NOMO-1 treated with DMSO at 0.1 percent for 48 hours (cell line): Measurements from ENCODE around the gene GLIS1.
A peak's percentile ranks its signal among the peaks of the same experiment; 100 is the strongest.

ENCODE experiments used
- DNase-seq: peaks from one replicate; lab custom pipeline; 2025; ENCODE audit not compliant: unreplicated experiment; lab: John Stamatoyannopoulos, UW

Gene GLIS1

DNA sequence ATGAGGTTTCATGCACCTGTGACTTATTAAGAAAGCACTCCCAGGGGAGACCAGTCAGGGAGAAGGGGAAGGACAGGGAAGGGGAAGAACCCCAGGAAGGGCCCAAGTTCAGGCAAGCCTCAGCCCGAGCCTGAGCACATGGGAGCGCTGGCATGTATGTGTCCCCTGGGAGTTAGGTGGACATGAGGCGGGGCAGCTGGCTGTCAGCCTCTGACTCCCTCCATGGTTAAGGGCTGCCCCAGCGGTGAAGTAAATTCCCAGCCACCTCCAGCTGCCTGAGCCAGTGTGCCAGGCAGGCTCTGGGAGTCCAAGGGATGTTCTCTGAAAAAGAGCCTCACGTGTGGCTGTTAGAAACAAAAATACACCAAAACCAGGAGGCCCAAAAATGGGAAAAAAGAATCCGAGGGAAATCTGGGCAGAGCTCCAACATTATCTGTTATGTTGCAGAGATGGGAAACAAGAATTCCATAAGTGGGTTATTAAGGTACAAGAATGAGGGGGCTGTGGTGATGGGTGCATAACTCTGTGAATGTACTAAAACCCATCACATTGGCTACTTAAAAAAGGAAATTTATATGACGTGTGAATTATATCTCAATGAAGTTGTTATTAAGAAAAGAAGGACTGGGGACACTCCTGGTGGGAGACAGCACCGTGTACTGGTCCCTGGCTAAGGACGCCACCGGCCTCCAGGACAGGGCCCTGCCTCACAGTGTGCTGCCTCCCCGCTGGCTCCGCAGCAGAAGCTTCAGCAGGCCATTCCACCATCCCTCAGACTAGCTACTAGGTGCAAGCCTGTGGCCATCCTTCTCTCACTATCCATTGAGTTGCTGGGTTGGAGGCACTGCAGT, 261.1 kb downstream of the GLIS1 start:
- no peak for DNase-seq

DNA sequence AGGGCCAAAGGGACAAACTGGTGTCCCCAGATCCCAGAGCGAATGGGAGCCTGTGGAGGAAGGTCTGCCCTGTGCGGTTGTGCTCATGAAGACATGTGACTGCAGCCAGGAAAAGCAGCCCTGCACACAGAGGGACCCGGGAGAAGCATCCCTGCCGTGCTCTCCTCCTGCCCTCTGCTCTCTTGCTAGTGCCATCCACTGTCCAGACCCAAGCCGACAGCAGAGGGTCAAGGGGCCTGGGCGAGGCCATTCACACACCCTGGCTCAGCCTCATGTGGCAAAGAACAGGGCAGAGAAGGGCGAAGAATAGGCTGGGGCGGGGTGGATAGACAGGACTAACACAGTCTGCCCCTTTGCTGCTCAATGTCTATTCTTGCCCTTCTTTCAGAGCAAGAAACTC, 262.4 kb downstream of the GLIS1 start:
- DNase-seq, result no peak

DNA sequence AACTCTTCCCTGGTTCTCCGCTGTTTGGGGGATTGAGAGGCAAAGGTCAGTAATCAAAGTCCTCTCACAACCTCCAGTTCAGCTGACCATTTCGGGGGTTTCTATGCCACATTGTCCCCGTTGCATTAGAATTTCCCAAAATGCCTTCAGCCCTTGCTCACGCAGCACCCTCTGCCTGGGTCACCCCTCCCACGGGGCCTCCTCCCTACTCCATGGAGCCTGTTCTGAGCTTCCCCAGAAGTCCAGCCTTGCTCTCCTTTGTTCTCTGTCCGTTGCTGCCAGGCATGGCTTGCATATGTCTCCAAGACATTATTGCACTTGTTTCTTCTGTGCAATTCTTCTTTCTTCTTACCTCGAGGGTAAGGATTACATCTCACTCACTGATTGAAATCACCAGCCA, 263.3 kb downstream of the GLIS1 start:
- no peak for DNase-seq

DNA sequence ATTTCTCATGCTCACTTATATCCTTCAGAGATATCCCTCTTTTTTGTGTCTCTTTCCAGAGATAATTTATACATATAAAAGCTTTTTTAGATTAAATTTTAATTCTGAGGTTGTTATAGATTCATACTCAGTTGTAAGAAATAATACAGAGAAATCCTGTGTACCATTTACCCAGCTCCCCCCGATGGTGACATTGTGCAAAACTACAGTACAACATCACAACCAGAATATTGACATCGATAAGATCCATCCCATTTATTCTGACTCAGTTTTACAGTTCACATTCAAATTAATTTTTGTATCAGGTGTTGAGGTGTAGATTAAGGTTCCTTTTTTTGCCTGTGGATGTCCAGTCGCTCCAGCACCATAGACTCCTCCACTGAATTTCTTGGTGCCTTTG, 265.5 kb downstream of the GLIS1 start:
- DNase-seq, result no peak

DNA sequence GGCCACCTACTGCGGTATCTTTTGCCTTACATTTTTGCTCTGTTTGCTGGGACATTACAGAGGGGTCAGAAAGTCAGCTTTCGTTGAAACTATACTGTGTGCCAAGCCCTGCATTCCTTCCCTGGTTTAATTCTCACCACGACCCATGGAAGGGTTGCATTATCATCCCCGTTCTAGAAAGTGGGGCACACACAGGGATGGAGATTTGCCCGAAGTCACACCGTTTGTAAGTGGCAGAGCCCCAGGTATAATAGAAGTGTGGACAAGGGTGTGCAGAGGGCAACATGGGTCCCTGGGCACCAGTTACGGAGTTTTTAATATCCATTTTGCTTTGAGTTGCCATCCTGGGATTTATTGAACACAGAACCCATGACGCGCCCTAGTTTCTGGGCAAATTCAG, 268.0 kb downstream of the GLIS1 start:
- DNase-seq, result no peak

DNA sequence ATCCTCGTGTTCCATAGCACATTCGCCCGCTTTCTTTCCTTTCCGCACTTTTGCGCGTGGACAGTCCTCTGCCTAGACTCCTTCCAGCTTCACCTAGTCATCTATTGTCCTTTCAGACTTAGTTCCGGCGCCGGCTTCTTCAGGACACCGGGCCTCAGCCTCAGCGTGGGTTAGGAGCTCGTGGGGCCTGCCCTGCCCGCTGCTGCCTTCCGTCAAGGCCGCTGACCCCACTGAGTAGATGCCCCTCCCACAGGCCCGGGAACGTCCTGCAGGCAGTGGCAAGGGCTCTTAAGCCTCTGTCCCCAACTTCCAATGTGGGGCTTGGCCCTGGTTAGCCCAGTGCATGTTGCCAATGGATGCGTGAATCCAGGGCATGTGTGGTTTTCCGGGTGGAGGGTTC, 268.4 kb downstream of the GLIS1 start:
- DNase-seq, result no peak

- DNase-seq, result no peak
These were observed 268.8 kb downstream of the GLIS1 start for GRCh38 chr1:53470155-53470554.

GRCh38 chr1:53469373-53469772, 269.6 kb downstream of the GLIS1 start:
- DNase-seq, result no peak

- DNase-seq, result no peak
These were observed 270.6 kb downstream of the GLIS1 start for GRCh38 chr1:53468374-53468773.

DNA sequence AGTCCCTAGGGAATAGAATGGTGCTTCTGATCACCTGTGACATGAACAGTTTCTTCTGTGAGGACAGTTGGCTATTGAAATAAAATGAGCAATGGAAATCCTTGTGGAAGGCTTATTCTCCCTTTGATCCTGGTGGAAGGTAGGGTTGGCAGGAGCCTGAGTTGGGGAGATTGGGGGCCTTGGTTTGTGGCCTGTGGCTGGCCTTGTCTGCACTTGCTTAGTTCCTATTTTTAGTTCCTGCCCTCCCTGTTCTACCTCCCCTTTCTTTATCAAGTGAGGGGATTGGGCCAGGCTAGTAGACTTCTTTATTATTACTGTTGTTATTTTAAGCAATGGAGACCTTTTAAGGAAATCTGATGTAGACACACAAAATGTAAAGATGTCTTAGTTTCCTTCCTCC, 271.6 kb downstream of the GLIS1 start:
- DNase-seq, result peak; percentile 63

DNA sequence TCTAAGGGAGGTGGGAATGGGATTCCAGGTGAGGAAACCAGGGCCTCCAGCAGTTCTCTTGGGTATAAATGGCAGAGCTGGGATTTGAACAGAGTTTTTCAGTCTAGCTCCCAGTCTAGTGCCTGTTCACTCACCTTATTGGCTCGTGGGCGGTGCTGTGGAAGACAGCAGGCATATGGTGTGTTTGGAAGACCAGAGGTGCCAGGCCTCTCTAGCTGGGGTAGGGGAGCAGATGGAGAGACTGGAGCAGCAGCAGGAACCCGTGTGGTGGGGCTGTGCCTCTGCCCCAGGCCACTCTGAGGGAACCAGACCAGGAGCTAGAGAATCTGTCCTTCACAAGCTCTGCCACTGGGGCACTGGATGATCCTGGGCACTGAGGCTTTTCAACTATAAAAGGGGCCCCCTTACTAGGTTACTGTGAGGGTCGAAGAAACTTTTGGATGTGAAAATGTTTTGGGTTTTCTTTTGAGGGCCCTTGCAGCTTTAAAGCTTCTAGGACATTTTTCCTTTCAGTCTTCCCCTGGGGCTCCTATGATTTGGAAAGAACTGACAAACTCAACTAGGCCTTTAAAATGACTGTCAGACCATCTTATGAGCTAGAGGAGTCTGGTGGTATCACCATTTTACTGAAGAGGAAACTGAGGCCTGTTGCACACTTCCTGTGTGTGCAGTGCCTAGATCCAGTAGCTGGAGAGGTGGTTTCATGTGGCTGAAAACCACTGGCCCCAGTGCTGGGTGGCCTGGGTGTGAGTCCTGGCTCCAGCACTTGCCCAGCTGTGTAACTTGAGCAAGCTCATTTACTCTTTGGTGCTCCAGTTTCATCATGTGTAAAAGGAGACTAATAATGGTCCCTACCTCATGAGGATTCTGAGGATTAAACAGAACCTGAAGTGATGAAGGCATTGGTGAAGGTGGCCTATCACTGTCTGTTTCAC, 273.7 kb downstream of the GLIS1 start:
- DNase-seq, result no peak

DNA sequence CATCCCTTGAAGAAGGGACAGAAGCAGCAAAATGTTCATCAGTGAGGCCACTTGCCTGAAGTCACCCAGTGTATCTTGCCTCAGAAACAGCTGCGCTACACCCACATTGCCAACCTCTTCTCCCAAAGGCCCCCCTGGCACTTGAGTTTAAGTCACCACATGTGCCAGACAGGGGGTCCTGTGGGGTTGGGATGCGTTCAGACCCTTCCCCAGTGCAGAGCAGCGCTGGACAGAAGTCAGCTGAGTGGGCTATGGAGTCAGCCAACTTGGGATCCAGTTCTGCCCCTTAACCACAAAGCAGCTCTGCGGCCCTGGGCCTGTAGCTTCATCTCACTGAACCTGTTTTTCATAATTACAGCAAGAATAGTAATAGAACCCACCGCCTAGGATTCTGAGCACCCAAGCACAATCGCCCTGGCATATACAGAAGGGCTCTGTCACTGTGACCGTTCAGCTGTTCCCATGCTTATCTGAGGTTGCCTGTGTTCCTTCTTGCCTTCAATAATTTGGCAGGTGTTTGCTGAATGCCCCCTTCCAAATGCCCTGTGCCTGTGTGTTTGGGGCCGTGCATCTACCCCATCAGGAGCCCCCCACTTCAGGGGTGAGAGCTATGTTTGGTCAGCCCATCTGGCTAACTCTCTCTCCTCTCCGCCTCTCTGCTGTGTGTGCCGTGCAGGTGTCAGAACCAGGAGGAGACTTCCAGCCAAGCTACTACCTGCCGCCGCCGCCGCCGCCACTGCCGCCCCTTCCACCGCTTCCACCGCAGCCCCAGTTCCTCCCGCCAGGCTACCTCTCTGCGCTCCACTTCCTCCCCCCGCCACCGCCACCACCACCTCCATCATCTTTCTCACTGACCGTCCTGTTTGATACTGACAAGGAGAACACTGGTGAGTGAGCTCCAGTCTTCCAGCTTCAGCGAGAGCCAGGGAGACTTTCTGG, 274.7 kb downstream of the GLIS1 start:
- no peak for DNase-seq

GRCh38 chr1:53462769-53463501, 276.0 kb downstream of the GLIS1 start:
- DNase-seq, result no peak

GRCh38 chr1:53462193-53462592, 276.8 kb downstream of the GLIS1 start:
- no peak for DNase-seq

GRCh38 chr1:53461323-53462044, 277.5 kb downstream of the GLIS1 start:
- DNase-seq, result no peak

DNA sequence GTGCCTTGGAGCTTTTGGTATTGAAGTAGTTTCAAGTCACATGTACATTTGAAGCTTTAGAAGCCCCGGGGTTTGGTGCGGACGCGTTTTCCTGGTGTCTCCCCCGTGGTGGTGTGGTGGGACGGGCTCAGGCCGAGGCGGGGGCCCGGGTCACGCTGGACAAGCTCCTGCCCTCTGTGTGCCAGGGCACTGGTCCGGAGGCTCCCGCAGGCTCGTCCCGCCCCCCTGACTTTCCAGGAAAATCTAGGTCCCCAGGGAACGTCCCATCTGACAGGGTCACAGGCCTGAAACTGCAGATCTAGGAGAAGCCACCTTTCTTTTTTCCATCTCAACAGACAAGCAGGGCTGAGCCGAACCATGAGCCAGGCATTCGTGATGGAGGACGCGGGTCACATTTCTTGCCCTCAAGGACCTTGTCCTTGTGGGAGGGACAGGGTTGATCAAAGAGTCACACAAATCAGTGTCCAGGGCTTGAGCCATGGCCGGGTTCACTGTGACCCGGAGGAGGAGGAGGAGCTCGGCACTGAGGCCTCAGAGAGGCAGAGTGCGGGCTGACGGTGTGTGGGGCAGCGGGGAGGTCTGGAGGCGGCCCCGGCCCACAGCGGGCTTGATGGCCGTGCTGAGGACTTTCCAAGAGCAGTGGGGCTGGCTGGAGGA, 278.2 kb downstream of the GLIS1 start:
- DNase-seq, result no peak

- DNase-seq, result no peak
These were observed 278.7 kb downstream of the GLIS1 start for GRCh38 chr1:53460211-53460634.

- no peak for DNase-seq
These were observed 279.4 kb downstream of the GLIS1 start, which contains the start of gene DMRTB1 for GRCh38 chr1:53459321-53460175. Gene DMRTB1 (plus strand): TSS chr1:53459399. CDS start chr1:53459454, 55 bp downstream.
